Measurements from ENCODE around the gene PTPN23.
"Not testable (repeated sequence)": the region's sequence is repeated elsewhere in the genome, so short reads cannot be mapped to it uniquely, and the experiment has no call there.

The PTPN23 gene, protein sequence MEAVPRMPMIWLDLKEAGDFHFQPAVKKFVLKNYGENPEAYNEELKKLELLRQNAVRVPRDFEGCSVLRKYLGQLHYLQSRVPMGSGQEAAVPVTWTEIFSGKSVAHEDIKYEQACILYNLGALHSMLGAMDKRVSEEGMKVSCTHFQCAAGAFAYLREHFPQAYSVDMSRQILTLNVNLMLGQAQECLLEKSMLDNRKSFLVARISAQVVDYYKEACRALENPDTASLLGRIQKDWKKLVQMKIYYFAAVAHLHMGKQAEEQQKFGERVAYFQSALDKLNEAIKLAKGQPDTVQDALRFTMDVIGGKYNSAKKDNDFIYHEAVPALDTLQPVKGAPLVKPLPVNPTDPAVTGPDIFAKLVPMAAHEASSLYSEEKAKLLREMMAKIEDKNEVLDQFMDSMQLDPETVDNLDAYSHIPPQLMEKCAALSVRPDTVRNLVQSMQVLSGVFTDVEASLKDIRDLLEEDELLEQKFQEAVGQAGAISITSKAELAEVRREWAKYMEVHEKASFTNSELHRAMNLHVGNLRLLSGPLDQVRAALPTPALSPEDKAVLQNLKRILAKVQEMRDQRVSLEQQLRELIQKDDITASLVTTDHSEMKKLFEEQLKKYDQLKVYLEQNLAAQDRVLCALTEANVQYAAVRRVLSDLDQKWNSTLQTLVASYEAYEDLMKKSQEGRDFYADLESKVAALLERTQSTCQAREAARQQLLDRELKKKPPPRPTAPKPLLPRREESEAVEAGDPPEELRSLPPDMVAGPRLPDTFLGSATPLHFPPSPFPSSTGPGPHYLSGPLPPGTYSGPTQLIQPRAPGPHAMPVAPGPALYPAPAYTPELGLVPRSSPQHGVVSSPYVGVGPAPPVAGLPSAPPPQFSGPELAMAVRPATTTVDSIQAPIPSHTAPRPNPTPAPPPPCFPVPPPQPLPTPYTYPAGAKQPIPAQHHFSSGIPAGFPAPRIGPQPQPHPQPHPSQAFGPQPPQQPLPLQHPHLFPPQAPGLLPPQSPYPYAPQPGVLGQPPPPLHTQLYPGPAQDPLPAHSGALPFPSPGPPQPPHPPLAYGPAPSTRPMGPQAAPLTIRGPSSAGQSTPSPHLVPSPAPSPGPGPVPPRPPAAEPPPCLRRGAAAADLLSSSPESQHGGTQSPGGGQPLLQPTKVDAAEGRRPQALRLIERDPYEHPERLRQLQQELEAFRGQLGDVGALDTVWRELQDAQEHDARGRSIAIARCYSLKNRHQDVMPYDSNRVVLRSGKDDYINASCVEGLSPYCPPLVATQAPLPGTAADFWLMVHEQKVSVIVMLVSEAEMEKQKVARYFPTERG (N-terminal part only)

GRCh38 chr3:47380601-47381316 is at the start of gene PTPN23:
Gene PTPN23 (plus strand): TSS chr3:47381021. CDS start chr3:47381097, 76 bp downstream.
- peak; percentile 99 for DNase-seq

- no peak for DNase-seq
These were observed 46.9 kb upstream of the PTPN23 start for GRCh38 chr3:47333907-47334306.

DNA sequence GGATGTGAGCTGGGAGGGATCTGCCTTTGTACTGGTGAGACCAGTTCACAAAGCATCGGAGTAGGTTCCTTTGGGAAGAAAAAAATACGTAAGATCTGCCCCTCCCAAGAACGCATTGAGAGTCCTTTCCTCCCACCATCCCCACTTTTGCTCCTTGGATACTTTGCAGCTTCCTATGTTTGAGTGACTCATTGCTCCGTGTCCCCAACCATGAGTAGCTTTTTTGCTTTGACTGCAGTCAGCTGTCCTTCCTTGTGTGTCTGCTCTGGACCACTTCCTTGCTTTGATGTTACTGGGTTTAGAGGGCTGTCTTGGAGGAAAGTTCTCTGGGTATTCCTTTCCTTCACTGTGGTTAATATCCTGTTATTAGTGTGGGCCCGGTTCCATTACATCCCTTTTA is 43.2 kb upstream of the PTPN23 start:
- DNase-seq, result no peak

- DNase-seq, result no peak
These were observed 40.9 kb upstream of the PTPN23 start for GRCh38 chr3:47339951-47340350.

- DNase-seq, result no peak
These were observed 40.0 kb upstream of the PTPN23 start for GRCh38 chr3:47340866-47341265.

- DNase-seq, result no peak
These were observed 38.7 kb upstream of the PTPN23 start for GRCh38 chr3:47342151-47342550.

- no peak for DNase-seq
These were observed 38.0 kb upstream of the PTPN23 start for GRCh38 chr3:47342812-47343211.

- DNase-seq, result no peak
These were observed 37.3 kb upstream of the PTPN23 start for GRCh38 chr3:47343471-47343971.

DNA sequence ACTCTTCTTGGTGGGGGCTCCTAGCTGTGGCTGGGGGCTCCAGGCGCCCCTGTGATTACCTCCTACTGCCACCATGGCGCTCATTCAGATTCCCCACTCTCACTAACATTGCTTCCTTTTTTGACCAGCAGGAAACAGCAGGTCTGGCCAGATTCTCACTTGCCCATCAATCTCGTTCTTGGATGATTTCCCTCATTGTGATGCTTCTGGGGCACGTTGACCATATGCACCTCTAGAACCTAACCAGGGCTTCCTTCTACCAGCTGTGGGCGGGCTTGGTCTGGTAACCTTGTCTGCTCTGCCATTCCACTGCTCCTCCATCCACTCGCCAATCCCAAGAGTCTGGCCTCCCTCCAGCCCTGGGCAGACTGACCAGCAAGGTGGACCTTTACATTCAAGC is 35.9 kb upstream of the PTPN23 start:
- DNase-seq, result no peak

DNA sequence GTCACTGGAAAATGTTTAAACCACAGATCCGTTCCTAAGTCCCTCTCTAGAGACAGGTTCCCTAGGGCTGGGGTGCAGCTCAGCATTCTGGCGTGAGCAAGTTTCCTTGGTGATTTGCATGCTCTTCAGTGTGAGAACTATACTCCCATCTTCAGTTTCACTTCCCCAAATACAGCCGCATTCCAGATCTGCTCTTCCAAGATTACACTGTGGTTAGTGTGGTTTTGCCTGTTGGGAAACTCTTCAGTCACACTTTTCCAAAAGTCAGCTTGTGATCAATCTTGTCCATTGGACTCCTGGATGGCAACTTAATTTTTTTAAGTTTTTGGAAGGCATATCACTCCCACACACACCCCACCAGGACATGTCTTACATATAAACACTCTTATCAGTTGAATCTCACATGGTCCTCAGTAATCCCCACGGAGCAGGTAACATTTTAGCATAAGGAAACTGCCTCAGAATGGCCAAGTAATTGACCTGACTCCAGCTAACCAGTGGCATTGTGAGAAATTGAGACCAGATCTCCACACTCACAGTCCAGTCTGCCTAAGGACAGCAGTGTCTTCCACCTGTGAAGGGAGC is 33.5 kb upstream of the PTPN23 start:
- no peak for DNase-seq

DNA sequence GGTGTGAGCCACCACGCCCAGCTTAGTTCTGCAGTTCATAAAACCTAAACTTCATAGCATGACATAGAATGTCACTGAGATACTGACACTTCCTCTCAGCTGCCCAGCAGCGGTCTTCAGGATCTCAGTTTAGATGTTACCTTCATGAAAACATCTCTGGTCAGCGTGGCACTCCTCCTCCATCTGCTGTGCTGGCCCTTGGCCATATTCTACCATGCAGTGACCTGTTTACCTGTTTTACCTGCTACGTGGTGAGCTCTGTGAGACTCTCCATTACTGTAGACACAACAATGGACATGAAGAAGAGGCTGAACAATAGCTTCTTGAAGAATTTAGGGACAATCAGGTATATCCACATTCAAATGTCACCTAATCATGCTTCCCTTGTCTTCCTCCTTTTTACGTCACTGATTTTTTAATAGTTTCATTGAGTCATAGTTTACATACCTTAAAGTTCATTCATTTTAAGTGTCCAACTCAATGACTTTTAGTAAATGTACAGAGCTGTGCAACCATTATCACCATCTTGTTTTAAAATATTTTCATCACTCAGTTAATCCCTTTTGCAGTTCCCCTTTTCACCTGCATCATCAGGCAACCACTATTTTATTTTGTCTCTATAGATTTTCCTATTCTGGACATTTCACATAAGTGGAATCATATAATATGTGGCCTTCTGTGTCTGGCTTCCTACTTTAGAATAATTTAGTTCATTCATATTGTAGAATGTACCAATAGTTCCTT is 32.2 kb upstream of the PTPN23 start:
- no peak for DNase-seq

GRCh38 chr3:47355010-47355409 is 25.8 kb upstream of the PTPN23 start:
- no peak for DNase-seq

DNA sequence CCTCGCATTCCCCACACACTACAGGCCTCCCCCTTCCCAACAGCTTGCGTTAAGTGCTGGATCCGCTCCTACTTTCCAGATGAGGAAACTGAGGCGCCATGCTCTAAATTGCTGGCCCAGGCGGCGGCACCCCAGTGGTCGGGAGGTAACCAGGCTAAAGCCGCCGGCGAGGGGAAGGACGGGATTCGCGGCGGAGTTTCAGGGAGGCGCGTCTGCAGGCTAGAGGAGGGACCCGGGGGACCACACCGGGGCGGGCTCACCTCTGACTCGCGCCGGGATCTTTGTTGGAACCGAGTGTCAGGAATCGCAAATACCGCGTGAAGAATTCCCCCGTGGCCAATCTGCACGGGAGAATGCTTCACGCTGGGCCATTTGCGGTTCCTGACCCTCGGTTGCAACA is 24.6 kb upstream of the PTPN23 start:
- no peak for DNase-seq

- no peak for DNase-seq
These were observed 21.5 kb upstream of the PTPN23 start for GRCh38 chr3:47359323-47359722.

GRCh38 chr3:47360110-47360517 is 20.7 kb upstream of the PTPN23 start:
- DNase-seq, result peak; percentile 47

DNA sequence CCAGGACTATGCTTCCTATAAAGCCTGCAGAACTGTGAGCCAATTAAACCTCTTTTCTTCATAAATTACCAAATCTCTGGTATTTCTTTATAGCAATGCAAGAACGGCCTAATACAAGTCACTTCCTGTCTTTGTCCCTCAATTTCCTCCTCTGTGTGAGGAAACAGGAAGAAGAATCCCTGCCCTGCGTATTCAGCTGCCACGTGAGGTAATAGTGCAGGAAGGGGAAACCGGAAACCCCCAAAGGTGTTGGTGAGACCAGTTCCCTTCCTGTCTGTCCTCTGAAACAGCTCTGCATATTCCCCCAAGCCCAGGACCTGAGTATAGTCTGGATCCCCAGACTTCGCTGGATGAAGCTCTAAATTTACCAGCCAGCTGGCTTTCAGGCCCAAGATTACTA is 18.1 kb upstream of the PTPN23 start:
- peak; percentile 12 for DNase-seq

- no peak for DNase-seq
These were observed 15.3 kb upstream of the PTPN23 start for GRCh38 chr3:47365213-47366153.

GRCh38 chr3:47366833-47367232 is 14.0 kb upstream of the PTPN23 start:
- no peak for DNase-seq

- no peak for DNase-seq
These were observed 13.2 kb upstream of the PTPN23 start for GRCh38 chr3:47367631-47368030.

DNA sequence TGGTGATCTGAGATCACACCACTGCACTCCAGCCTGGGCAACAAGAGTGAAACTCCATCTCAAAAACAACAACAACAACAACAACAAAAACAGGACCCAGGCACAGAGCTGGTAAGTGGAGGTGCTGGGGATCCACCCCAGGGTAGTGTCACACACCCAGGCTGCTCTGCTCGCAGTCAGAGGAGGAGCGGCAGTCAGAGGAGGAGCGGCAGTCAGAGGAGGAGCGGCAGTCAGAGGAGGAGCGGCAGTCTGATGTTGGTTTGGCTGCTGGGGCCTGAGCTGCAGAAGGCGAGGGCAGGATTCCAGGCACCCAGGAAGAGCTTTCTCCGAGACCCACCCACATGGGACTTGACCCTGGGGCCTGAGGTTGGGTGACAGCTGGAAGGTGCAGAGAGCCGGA is 10.8 kb upstream of the PTPN23 start:
- not testable (repeated sequence) for DNase-seq

Measured in stimulated activated CD4-positive, alpha-beta T cell treated with anti-CD3 and anti-CD28 coated beads, Interleukin-15, amount 100 ng/mL, for 24 hours (primary cell).